ENCODE data around the gene TRAP1. TPM values are rescaled to one million over a fixed set of nuclear protein-coding genes. Genes with fewer than 3 reads are reported as not detected.

The TRAP1 gene
- total RNA-seq, 4 donors from 2014 or later = 43.2 to 53.8 (median 51.2) TPM

- H3K9me3 ChIP-seq = no peaks in the 10 kb centered on the region
- no peak overlapping the region for H3K4me3 ChIP-seq
- 83 to 90% methylated on average over 5 of the region's 5 CpGs for WGBS, 2 donors (ENCODE audit: low coverage in 1 of 2)
- no peaks in the 10 kb centered on the region for H3K36me3 ChIP-seq
- no peak for ATAC-seq
- H3K27me3 ChIP-seq = no peaks in the 10 kb centered on the region
- no peak overlapping the region for H3K27ac ChIP-seq
- H3K4me1 ChIP-seq = no peaks in the 10 kb centered on the region
- TF ChIP-seq POLR2A (IDR thresholded peaks at IDR 0.05) = no peak
- no peak for TF ChIP-seq EP300 (IDR thresholded peaks at IDR 0.05)
- no peak for TF ChIP-seq POLR2AphosphoS5 (IDR thresholded peaks at IDR 0.05)
- TF ChIP-seq CTCF (IDR thresholded peaks at IDR 0.05) = no peak
These were observed 92.0 kb downstream of the TRAP1 start for GRCh38 chr16:3625331-3625730.

- no peak overlapping the region for H3K4me3 ChIP-seq
- H3K27me3 ChIP-seq = no peaks in the 10 kb centered on the region
- H3K9me3 ChIP-seq = no peaks in the 10 kb centered on the region
- TF ChIP-seq EP300 (IDR thresholded peaks at IDR 0.05) (no peak), CTCF (IDR thresholded peaks at IDR 0.05) (no peak), POLR2AphosphoS5 (IDR thresholded peaks at IDR 0.05) (no peak)
- no peaks in the 10 kb centered on the region for H3K4me1 ChIP-seq
- ATAC-seq = no peak
- no peaks in the 10 kb centered on the region for H3K36me3 ChIP-seq
- 80 to 97% methylated on average over 2 to 3 of the region's 3 CpGs for WGBS, 2 donors (ENCODE audit: low coverage in 1 of 2)
- H3K27ac ChIP-seq = no peak overlapping the region
These were observed 93.7 kb downstream of the TRAP1 start for GRCh38 chr16:3623642-3624041.

GRCh38 chr16:3618769-3619141, 98.6 kb downstream of the TRAP1 start:
- H3K27me3 ChIP-seq = no peaks in the 10 kb centered on the region
- 73 to 75% methylated on average over 3 of the region's 3 CpGs for WGBS, 2 donors (ENCODE audit: low coverage in 1 of 2)
- TF ChIP-seq POLR2AphosphoS5 (IDR thresholded peaks at IDR 0.05) (no peak), CTCF (IDR thresholded peaks at IDR 0.05) (no peak), EP300 (IDR thresholded peaks at IDR 0.05) (no peak), POLR2A (IDR thresholded peaks at IDR 0.05) (no peak)

GRCh38 chr16:3612510-3613466, 104.5 kb downstream of the TRAP1 start:
- H3K27ac ChIP-seq = no peak overlapping the region
- no peaks in the 10 kb centered on the region for H3K9me3 ChIP-seq
- ATAC-seq = no peak
- no peak for TF ChIP-seq CTCF (IDR thresholded peaks at IDR 0.05)
- no peak for TF ChIP-seq POLR2A (IDR thresholded peaks at IDR 0.05)
- TF ChIP-seq POLR2AphosphoS5 (IDR thresholded peaks at IDR 0.05) = no peak
- no peak for TF ChIP-seq EP300 (IDR thresholded peaks at IDR 0.05)
- H3K27me3 ChIP-seq = no peaks in the 10 kb centered on the region
- peak overlapping the region; percentile 92 to 93 for H3K4me3 ChIP-seq
- no peaks in the 10 kb centered on the region for H3K36me3 ChIP-seq
- WGBS, 2 donors (ENCODE audit: low coverage in 1 of 2) = 86 to 90% methylated on average over 15 to 19 of the region's 34 CpGs
- H3K4me1 ChIP-seq = peaks cover 0 to 29% (median 8%) of the 10 kb centered on the region in 3 donors

More at GRCh38 chr16:3618769-3619141, 98.6 kb downstream of the TRAP1 start:
- no peaks in the 10 kb centered on the region for H3K36me3 ChIP-seq
- no peaks in the 10 kb centered on the region for H3K4me1 ChIP-seq
- no peak overlapping the region for H3K4me3 ChIP-seq
- H3K9me3 ChIP-seq = no peaks in the 10 kb centered on the region
- ATAC-seq = no peak
- H3K27ac ChIP-seq = no peak overlapping the region

All from gastroesophageal sphincter (tissue), 4 donors.